Calu3 (cell line): ENCODE data around the gene ITGA11. TPM values are rescaled to one million over a fixed set of nuclear protein-coding genes. Genes with fewer than 3 reads are reported as not detected.

Source experiments
- BruUV-seq: library from RNA; stranded (reverse); fragments of 400-500 nt; replicated peaks from 2 replicates; lab custom pipeline; 2021; lab: Mats Ljungman, UMichigan
- CTCF ChIA-PET: fragments of 300-600 bp; sonication (Branson Sonifier 250); formaldehyde crosslinking; loops from one replicate; lab custom pipeline; 2022; ENCODE audit warnings: antibody characterized with exemption; lab: Charles Lee
- DNase-seq: peaks from one replicate; pipeline ENCODE4 v3.0.0; 2022
- H3K27ac Mint-ChIP-seq: one replicate; pipeline ENCODE4 v1.8.0; 2022; ENCODE audit warnings: mixed read lengths; ENCODE audit not compliant: unreplicated experiment
- H3K27me3 Mint-ChIP-seq: one replicate; pipeline ENCODE4 v1.8.0; 2022; ENCODE audit warnings: mixed read lengths; ENCODE audit not compliant: unreplicated experiment
- H3K36me3 Mint-ChIP-seq: one replicate; pipeline ENCODE4 v1.8.0; 2022; ENCODE audit warnings: mild to moderate bottlenecking, moderate library complexity, mixed read lengths; ENCODE audit not compliant: insufficient read depth, unreplicated experiment
- H3K4me1 Mint-ChIP-seq: one replicate; pipeline ENCODE4 v1.8.0; 2022; ENCODE audit warnings: mild to moderate bottlenecking, low read depth, mixed read lengths; ENCODE audit not compliant: unreplicated experiment
- H3K4me3 Mint-ChIP-seq: one replicate; pipeline ENCODE4 v1.8.0; 2022; ENCODE audit warnings: mild to moderate bottlenecking, low read depth, moderate library complexity, mixed read lengths; ENCODE audit not compliant: unreplicated experiment
- H3K9me3 Mint-ChIP-seq: one replicate; pipeline ENCODE4 v1.8.0; 2022; ENCODE audit warnings: low read depth, mixed read lengths; ENCODE audit not compliant: unreplicated experiment
- CTCF ChIP-seq: fragments of 200-600 bp; IDR thresholded peaks from one replicate; pipeline ENCODE4 v1.8.0; 2022; ENCODE audit warnings: antibody characterized with exemption; ENCODE audit not compliant: unreplicated experiment
- intact Hi-C: fragments of 100-400 bp; cut with micrococcal nuclease; formaldehyde crosslinking; loops from one replicate; pipeline ENCODE4 v1.10.0; 2022; ENCODE audit not compliant: unreplicated experiment
- total RNA-seq: library from RNA; stranded (reverse); gene quantifications from 2 replicates; pipeline ENCODE4 v1.2.3, GENCODE V29; 2022

Gene ITGA11
- total RNA-seq, 1 experiment from 2014 or later: not detected

- peaks cover 17% of the 10 kb centered on the region for H3K27me3 Mint-ChIP-seq
- peaks cover 5% of the 10 kb centered on the region for H3K36me3 Mint-ChIP-seq
- intact Hi-C loops: loop anchor here (10.0 kb wide), 1 partner anchor 418 kb away; no protein-coding TSS in a partner anchor
- TF ChIP-seq CTCF: no peak
- peak overlapping the region; percentile 86 for H3K4me3 Mint-ChIP-seq
- no peak overlapping the region for H3K27ac Mint-ChIP-seq
- no peaks in the 10 kb centered on the region for H3K9me3 Mint-ChIP-seq
- BruUV-seq: no TSS peak
- CTCF ChIA-PET: interaction anchor here (0.7 to 1.3 kb wide), 5 partner anchors 15 to 126 kb away, joined by 3 to 5 read pairs (median 3); partner anchors contain the start of gene FEM1B
- DNase-seq: peak; percentile 93
- no peaks in the 10 kb centered on the region for H3K4me1 Mint-ChIP-seq
Observed at GRCh38 chr15:68256675-68257450, 175.1 kb downstream of the ITGA11 start.

- H3K9me3 Mint-ChIP-seq: no peaks in the 10 kb centered on the region
Observed at GRCh38 chr15:68252925-68253534, 178.9 kb downstream of the ITGA11 start.

DNA sequence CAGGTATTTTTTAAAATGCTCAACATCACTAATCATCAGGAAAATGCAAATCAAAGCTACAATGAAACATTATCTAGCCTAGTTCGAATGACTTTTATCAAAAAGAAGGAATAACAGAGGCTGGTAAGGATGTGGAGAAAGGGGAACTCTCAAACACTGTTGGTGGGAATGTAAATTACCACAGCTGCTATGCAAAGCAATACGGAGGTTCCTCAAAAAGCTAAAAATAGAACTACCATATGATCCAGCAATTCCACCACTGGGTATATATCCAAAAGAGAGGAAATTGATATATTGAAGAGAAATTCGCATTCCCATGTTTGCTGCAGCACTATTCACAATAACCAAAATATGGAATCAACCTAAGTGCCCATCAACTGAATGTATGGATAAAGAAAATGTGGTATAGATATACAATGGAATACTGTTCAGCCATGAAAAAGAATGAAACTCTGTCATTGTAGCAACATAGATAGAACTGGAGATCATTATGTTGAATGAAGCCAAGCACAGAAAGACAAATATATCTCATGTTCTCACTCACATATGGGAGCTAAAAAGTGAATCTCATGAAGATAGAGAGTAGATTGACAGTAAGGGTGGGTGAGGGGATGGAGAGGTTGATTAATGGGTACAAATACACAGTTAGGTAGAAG is 182.8 kb downstream of the ITGA11 start:
- Mint-ChIP-seq H3K9me3 (peaks cover 6% of the 10 kb centered on the region), H3K27me3 (peaks cover 4% of the 10 kb centered on the region), H3K4me3 (no peak overlapping the region), H3K4me1 (no peaks in the 10 kb centered on the region), H3K36me3 (no peaks in the 10 kb centered on the region), H3K27ac (no peak overlapping the region)
- no peak for TF ChIP-seq CTCF
- no TSS peak for BruUV-seq
- intact Hi-C loops: no loop called here
- DNase-seq: no peak
- CTCF ChIA-PET: interaction anchor here (0.7 kb wide), 1 partner anchor 16 kb away, joined by 3 read pairs; no protein-coding TSS in a partner anchor

More at GRCh38 chr15:68252925-68253534, 178.9 kb downstream of the ITGA11 start:
- no TSS peak for BruUV-seq
- peak; percentile 59 for DNase-seq
- CTCF ChIA-PET: interaction anchor here (0.5 to 1.9 kb wide), 24 partner anchors 8 to 671 kb away, joined by 3 to 72 read pairs (median 5); partner anchors contain the start of genes CALML4, CLN6 and FEM1B
- H3K36me3 Mint-ChIP-seq: peaks cover 5% of the 10 kb centered on the region
- H3K4me1 Mint-ChIP-seq: no peaks in the 10 kb centered on the region
- peaks cover 17% of the 10 kb centered on the region for H3K27me3 Mint-ChIP-seq
- TF ChIP-seq CTCF: peak; percentile 51
- H3K4me3 Mint-ChIP-seq: no peak overlapping the region
- H3K27ac Mint-ChIP-seq: no peak overlapping the region
- intact Hi-C loops: loop anchor here (1.0 to 10.0 kb wide), 3 partner anchors 53 to 422 kb away; no protein-coding TSS in a partner anchor

Other genes starting within 250 kb of the ITGA11 start
- gene CALML4, start 226.8 kb downstream of the ITGA11 start, total RNA-seq: 17.9 and 24.1 TPM in 2 replicates
- gene CLN6, start 202.4 kb downstream of the ITGA11 start, total RNA-seq: 81.6 and 85.7 TPM in 2 replicates
- 41.4 and 53.3 TPM in 2 replicates for gene FEM1B, start 154.4 kb downstream of the ITGA11 start, total RNA-seq
- gene CORO2B, start 146.8 kb upstream of the ITGA11 start, total RNA-seq: 0.14 and 0.15 TPM in 2 replicates